ENCODE measurements around the gene SMARCA2.

The SMARCA2 gene

DNA sequence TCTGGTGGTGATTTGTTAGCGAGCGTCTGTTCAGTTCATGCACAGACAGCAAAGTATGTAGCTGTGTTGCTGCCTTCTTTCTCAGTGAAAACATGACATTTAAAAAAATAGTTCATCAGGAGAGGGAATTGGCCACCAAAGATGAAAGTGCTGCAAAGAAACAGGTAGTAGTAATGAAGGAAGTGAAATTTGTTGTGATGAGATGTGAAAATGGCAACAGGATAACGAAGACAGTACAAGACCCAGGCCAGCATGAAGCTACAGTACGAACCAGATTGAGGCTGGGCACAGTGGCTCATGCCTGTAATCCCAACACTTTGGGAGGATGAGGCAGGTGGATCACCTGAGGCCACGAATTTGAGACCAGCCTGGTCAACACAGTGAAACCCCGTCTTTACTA lies 136.0 kb downstream of the SMARCA2 start:
- no peak for DNase-seq

DNA sequence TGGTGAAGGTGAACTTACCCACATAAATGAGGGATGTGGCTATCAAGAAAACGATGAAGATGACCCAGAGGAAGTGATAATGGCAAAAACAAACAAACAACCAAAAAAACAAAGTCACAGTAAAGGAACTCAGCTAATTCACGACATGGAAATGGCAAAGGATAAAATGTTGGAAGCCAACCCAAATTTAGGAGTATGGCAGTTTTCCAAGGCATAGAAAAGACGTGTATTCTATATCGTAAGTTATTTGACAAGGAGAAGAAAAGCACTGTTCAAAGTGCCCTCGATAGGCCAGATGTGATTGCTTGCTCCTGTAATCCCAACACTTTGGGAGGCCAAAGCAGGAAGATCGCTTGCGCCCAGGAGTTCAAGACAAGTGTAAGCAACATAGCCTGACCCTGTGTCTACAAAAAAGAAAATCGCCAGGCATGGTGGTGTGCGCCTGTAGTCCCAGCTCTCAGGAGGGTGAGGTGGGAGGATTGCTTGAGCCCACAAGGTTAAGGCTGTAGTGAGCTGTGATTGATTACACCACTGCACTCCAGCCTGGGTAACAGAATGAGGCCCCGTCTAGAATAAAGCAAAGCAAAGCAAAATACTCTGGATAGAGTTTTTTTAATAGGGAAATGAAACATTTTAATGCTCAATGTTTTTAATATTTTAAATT lies 138.0 kb downstream of the SMARCA2 start:
- no peak for DNase-seq

DNA sequence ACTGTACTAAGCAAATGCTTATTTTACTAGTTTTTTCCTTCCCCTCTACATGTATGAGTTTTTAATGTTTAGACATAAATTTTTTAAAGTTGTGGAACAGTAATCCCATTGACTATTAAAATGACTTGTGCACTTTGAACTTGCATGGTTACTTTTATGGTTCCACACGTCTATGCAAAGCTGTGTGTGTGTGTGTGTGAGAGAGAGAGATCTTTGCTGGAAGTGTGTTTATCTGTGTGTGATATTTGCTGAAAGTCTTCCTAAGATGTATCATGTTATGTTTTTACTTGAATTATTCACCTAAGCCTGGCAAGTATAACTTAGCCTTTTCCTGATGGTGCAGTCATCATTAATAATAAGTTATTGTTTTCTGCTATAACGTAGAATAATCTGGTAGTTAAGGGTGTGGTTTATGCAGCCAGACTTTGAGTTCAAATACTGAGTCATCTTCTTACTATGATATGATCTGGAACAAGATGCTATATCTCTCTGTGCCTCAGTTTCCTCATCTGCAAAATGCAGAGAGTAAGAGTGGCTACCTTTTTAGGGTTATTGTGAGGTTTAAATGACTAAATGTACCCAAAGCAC lies 138.6 kb downstream of the SMARCA2 start:
- DNase-seq = no peak

DNA sequence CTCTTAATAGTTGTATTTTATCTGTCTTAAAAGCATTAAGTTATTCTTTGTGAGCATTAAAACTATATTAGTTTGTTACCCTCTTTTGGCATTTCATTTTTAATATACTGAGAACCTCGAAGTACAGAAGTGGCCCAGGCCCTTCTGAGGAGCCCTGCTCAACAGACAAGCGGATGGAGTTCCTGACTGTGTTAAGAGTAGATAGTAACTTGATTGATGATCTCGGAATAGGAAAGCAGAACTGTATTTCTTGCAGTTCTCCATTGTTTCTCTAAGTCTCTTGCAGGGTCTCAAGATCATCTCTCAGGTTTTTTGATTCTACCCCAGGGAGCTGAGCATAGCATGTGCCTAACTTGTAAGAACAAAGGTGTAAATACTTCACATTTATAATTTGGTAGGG lies 139.6 kb downstream of the SMARCA2 start:
- no peak for DNase-seq

DNA sequence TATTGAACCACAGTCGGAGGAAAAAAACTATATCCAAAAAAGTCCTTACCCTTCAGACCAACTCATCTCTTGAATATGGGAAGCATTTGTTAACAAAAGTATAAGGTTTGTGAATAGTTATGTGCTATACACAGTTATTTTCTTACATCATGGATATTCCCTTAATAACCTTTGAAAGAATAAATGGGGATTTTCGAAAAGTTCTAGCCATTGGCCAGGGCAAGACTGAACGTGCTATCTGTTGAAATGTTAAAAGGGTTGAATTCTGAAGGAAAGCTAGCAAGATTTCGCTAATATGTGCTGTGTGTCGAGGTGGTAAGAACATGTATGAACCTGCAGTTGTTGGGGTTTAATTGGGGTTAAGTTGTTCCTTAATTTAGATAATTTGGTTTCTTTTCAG lies 140.8 kb downstream of the SMARCA2 start:
- no peak for DNase-seq

DNA sequence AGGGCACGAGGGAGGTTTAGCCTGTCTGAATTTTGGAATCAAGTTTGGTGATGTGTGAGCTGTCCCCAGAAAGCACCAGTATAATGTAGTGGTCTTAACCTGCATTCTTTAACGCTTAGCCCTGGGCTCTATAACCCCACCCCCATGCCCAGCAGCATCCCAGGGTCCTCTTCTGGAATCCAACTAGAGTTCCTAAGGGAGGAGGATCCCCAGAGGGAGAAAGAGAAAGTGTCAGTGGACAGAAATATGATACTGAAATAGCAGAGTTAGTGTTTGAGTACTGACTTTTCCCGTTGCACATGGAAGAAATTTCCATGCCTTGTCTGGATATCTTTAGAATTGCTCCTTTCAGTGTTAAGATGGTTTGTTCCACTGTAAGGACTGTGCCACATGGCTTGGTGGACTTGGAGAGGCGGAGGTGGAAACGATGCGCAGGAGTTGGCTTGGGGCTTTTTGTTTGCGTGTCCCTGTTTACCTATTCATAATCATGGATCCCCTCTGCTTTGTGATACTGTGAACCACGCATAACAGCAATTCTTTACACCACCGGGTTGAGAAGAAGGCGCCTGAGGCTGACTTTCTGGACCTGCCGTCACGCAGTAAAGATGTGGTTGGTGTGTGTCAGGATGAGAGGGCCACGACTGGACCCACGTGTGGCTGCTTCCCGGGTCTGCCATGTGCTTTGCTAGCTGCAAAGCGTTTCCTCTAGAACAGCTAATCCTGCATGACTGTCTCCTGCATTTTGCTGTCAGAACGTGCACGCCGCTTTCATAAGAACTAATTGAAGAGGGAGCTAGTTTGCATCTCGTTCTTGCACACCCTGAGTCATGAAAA lies 142.3 kb downstream of the SMARCA2 start:
- peak; percentile 22 for DNase-seq

DNA sequence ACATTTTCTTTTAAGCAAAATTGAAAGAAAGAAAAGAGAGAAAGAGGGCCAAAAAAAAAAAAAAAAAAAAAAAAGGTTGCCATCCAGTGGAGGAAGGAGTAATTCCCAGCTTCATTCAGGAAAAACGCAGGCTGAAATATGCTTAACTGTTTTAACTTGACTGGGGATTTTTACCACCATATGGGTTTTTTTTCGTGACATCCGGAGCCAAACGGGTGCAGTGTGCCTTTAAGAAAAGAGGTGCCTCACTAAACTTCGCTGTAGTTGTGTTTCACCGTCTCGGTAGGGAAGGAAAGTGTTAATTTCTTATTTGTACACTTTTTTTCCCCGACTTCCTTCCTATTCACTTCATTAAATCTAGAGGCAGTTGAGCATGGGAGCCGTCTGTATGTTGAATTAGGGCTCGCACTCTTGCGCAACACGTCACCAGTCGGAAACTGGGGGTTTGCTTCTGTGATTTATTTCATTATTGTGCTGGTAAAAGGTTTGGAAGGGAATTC lies 143.0 kb downstream of the SMARCA2 start:
- peak; percentile 71 for DNase-seq

DNA sequence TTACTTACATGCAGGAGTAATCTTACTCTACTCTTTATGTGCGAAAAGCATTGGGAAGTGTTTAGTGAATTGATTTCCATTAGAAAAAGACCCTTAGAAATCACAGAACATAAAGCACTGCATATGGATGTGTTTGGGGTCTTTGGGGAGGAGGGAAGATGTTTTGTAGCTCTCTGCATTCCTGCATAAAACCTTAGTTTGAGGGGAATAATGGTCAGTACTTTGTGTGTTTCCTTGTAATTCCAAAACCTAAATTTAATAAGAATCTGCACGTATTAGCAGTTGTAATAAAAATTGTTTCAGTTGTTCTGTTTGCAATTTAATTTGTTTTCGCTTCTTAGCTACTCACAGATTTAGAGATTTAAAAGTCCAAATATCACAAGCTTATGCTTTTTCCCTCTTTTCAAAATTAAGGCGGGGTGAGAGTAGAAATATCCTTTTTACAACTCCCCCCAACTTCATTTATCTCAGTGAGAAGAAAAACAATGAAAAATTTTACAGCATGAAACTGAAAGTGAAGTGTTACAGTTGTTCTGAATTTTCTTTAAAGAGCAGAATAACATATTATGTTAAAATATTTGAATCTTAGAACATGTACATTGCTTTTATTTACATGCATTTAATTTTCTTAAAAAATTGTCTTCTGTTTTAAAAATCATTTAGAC lies 143.8 kb downstream of the SMARCA2 start:
- DNase-seq = no peak

DNA sequence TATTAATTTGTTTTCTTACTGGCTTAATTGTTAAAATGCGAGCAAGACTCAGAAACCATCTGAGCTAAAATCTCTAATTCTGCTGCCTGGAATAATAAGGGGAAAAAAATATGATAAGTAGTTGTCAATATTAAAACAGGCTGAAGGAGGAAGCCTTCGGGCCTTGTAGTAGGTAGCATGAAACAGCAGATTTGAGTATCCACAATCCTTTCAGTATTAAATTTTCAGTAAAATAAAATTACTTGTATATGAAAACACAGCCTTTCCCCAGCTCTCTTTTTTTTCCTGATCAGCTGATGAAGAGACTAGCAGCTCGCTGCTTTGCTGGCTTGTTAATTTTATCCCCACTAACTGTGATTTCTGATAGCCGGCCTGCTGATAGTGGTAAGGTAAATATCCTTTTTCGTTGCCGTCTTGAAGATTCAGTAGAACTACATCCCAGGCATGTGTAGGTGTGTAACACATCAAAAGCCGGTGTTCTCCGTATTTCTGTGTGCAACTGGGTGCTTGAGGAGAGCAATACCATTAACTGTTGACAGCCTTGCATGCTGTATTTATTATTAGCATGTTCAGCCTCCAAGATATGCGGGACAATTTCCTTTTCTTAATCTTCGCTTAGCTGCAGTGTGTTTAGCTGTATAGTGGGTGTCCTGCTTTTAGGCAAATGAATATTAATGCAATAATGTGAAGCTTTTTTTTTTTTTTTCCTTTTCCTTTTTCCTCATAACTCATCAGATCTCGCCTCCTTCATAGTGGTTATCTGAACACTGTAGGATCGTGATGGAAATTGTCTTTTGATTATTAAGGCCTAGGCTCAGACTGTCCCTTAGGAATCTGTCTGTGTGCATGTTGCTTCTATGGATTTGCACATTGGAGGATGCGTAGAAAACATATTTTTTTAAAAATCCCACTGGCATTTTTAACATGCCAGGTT lies 144.6 kb downstream of the SMARCA2 start:
- DNase-seq = no peak

DNA sequence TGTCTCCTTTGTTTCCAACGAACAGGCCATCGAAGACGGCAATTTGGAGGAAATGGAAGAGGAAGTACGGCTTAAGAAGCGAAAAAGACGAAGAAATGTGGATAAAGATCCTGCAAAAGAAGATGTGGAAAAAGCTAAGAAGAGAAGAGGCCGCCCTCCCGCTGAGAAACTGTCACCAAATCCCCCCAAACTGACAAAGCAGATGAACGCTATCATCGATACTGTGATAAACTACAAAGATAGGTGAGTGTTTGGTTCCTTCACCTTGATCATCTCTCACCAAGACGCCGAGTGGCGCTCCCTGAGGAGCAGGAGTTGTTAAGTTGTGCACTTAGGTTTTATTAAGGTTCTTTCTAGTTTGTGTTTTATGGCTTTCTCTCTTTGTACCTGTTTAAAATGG lies 146.5 kb downstream of the SMARCA2 start:
- no peak for DNase-seq

DNA sequence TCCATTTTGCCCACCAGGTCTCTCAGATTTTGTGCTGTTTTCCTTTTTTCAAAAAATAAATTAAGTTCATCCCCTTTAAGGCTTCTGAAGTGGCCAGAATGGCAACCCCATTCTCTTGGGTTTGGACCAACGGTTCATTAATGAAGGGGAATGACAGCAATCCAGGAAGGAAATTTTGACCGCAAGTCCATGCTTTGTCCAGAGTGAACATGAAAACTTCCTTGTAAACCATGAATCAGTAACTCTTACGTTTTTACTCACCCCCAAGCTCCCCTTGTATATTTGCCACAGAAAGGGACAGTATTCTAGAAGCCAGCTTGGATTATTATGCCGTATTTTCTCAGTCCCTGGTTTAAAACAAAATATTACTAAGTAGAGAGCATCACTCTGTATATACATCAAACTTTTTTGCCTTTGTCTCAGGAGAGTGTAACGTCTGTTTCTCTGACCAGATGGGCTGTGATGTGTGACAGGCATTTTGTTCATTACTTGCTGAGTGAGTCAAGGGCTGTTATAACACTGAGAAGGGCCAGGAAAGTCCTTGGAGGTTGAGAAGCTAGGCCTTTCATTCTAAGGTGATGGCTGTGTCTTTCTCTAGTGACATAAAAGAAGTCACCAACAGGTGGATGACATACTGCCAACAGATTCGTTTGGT lies 148.2 kb downstream of the SMARCA2 start:
- DNase-seq = no peak

DNA sequence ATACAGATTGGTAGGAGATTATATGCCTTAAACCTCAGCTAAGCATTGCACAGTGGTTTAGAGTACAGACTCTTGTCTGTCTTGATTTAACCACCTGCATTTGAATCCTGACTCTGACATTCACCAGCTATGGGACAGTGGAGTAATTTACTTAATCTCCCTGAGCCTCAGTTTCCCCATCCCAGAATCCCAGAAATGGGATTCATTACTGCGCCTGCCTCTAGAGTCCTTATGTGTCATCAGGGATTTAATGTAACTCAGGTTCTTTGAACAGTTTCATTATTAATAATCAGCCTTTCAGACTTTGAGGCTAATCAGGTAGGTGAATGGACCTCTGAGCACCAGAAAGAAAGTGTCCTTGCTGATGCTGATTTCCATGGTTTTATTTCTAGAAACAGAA lies 149.1 kb downstream of the SMARCA2 start:
- no peak for DNase-seq

DNA sequence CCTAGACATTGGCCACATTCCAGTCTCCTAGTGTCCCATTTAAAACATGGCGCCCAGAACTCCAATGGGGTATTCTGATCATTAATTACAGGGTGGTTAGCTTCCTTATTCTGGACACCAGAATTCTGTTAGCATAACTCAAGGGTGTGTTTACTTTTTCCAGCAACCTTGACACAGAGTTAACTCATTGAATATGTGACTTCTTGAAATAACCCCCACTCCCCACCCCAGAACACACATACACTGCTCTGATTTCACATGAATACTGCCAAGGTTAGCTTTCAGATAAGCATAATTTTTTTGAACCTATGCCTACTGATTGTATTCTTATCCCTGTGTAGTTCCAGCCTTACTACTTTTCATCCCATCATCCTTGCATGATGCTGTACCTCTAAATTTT lies 151.1 kb downstream of the SMARCA2 start:
- no peak for DNase-seq

DNA sequence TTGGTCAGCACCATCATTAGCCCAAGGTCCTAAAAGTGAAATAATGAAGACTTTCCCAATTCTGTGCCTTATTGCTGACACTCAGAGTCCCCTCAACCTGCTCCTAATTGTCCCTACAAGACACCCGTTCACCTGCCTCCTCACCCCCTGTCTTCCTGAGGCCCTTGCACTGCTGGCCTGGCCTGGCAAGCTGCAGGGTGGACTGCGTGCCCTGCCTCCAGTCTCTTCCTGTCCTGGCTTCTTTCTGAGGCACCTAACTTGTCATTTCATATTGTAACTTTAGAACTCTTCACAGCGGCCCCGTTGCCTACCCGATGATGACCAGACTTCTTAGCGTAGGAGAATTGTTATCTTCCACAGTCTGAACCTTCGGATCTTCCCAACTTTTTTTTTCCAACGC lies 153.9 kb downstream of the SMARCA2 start:
- DNase-seq = no peak

DNA sequence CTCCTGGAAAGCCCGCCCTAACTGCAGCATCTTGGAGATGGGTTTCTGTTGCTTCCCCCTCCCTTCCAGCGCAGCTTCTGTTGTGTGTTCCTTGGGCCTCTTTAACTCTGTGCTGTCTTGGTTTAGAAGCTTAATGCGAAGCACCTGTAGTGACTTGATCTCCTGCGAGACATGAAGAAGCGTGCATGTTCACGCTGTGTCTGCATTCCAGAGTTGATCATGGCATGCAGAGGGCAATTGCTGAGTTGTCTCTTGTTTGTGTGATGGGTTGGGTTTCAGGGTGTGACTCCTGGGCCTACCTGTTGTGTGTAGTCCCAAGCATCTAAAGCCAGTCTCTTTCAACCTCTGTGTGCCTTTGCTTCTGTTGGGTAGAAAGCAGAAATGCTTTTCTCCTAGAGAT lies 155.6 kb downstream of the SMARCA2 start:
- no peak for DNase-seq

DNA sequence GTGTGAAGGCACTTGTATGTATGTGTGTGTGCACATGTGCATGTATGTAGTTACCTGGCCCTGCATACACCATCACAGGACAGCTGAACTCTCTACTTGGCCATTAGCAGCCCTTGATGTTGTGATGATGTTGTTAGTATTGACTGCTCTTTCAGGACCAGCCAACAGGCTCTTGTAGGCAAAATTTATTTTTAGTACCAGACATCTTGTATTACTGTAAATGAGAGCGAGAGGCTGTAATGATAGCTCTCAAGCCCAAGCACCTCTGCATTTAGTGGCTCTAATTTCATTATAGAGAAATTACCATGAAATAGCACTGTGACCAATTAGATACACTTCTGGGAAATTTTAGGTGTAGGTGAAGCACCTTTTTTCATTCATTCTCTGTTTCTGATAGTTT lies 158.0 kb downstream of the SMARCA2 start:
- no peak for DNase-seq

DNA sequence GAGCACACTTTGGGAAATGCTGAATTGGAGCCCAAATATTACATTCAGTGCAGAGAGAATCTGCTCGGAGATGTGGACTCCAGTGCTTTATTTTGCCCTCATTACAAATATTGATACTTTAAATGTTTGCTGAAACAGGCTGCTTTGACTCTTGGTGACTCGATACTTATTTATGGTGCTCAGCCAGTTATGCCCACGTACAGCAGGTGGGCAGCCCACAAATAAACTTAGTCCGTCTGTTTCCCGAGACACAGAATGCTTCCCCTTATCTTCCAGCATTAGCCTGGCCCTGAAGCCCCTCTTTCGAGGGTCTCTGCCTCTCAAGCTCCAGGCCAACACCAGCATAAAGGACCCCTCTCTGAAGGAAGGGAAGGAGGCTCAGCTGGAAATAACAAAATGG lies 158.7 kb downstream of the SMARCA2 start:
- no peak for DNase-seq

DNA sequence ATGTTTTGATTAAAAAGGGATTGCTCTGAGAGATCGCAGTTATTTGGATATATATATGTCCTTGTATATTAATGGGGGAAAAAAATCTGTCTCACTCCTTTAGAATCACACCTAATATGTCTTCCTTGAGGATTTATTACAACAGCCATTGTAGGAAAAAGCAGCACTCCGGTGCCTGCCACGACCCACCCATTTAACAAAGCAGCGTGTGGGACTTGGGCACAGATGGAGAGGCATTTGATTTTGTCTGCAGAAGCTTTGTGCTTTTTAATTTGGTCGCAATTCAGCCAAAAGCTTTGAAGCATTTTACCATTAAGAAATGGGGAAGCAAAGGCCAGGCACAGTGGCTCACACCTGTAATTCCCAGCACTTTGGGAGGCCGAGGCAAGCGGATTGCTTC lies 159.2 kb downstream of the SMARCA2 start:
- no peak for DNase-seq

DNA sequence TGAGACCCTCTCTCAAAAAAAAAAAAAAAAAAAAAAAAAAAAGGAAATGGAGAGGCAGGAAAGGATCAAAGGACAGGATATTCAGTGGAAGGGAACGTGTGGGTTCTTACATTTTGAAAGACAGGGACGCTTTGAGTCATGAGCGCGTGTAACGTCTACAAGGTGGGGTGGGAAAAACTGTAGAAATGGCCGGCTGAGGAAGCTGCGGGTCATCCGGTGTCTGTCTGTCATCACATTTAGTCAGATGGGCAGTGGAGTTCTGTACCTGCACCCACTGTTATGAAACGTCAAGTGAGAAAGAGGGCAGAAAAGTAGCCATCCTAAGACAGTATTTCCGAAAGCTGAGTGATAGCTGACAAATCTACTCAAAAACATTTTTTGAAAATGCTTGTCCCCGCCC lies 159.8 kb downstream of the SMARCA2 start:
- DNase-seq = no peak

DNA sequence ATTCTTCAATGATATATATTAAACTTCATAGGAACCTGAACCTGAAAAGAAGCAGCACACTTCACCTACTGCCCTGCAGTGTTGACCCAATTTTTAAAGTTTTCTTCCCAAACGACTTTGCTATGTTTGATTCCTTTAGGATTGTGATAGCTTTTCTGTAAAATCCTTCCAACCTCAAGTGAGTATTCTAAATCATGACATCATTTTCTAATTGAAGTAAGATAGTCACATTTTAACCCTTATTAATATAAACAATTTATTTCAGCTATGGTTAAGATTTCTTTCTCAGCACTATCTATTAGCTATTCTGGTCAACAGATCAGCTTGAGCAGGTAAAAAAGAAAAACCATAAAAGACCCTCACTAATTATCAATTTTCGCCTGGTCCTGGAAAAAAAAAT lies 162.0 kb downstream of the SMARCA2 start:
- DNase-seq = no peak

DNA sequence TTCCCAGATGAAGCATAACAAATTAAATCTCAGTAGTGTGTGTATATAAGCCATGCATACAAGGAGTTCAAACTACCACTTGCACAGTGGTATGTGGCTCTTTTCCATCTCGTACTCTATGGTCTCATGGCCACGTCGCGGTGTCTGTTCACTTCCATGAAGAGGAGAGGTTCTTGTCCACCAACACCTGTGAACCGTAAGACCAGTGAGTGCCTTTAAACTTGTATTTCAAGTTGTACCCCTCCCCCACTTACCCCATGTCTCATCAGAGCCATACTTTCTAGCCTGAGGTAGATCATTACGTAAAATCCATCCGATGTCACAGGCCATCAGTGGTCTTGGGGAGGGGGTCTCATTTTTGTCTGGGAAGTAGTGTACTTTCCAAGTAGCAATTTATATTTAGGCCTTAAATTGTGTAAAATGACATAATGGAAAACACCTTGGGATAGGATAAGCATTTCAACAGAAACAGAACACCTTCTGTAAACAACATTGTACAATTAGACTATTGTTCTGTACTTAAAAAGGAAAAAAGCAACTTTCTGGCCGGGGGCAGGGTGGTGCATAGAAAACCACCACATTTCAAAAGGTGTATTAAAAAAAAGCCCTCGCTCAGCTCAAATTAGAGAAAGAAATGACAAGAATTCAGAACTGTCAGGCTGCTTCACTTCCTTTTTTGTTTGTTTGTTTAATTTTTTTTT lies 163.0 kb downstream of the SMARCA2 start:
- DNase-seq = no peak

Data from CD4-positive, alpha-beta T cell treated with Interleukin-17A for 1 hour (primary cell).